DMS53 treated with DMSO at 0.1 percent for 48 hours (cell line): ENCODE data around the gene MAD2L2.

ENCODE experiments used
- DNase-seq: peaks from one replicate; lab custom pipeline; 2025; ENCODE audit not compliant: unreplicated experiment; lab: John Stamatoyannopoulos, UW

The MAD2L2 gene

GRCh38 chr1:11681071-11681771, at the start of gene MAD2L2:
MAD2L2 (minus strand) TSS chr1:11681148; CDS start chr1:11680601, 547 bp downstream.
- DNase-seq, result peak; percentile 61

DNA sequence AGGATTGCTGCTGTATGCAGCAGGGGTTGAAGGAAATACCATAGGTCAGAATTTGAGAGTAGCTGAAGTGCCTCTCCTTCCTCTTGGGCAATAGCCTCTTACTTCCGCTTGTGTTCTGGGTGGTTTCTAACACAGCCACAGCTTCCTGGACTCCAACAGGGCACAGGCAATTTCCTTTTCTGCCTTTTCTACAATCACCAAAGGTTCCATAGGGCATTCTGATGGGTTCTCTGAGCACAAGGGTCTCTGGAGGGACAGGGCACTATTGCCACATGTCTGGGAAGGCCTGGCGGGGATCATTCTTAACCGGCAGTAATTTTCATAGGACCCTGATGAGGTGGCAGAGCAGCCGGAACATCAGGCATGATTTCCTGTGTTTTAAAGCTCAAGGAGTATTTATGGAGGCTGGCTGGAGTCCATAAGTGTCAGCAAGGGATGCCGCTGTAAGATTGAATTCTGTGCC, 49.5 kb upstream of the MAD2L2 start:
- DNase-seq, result no peak

GRCh38 chr1:11729498-11730428, 48.8 kb upstream of the MAD2L2 start:
- no peak for DNase-seq

GRCh38 chr1:11729155-11729497, 48.2 kb upstream of the MAD2L2 start:
- no peak for DNase-seq

DNA sequence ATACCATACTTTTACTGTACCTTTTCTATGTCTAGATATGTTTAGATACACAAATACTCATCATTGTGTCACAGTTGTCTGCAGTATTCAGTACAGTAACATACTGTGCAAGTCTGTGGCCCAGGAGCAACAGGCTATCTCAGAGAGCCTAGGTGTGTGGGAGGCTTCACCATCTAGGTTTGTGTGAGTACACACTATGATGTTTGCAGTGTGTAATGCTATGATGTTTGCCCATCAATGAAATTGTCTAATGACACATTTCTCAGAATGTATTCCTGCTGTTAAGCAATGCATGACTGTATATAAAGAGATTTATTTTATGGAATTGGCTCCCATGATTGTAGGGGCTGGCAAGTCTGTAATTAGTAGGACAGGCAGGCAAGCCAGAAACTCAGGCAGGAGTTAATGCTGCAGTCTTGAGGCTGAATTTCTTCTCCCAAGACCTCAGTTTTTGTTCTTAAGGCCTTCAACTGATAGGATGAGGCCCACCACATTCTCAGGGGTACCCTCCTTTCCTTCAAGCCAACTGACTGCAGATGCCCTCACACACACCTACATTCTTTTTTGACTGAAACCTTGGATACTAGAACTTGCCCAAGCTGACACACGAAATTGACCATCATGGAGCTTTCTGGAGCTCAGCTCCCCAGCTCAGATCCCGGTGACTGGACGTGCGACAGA, 47.3 kb upstream of the MAD2L2 start:
- DNase-seq, result no peak

GRCh38 chr1:11727119-11727518, 46.2 kb upstream of the MAD2L2 start:
- DNase-seq, result no peak

GRCh38 chr1:11725616-11726015, 44.7 kb upstream of the MAD2L2 start:
- DNase-seq, result no peak

- DNase-seq, result no peak
These were observed 41.6 kb upstream of the MAD2L2 start for GRCh38 chr1:11722538-11722937.

- DNase-seq, result no peak
These were observed 40.4 kb upstream of the MAD2L2 start for GRCh38 chr1:11721311-11721710.

DNA sequence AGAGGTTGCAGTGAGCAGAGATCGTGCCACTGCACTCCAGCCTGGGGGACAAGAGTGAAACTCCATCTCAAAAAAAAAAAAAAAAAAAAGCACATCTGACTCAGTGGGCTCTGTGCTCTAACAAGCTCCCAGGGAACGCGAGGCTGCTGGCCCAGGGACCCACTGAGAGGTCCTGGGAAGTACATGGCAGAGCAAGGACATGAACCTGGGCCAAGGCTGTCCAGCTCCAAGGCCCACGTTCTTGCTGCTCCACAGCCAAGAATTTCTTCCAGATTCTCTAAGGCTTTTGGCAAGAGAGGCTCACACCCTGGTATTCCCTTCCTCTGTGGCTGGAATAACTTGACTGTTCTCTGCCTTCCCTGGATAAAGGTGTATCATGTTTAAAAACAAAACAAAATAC, 39.6 kb upstream of the MAD2L2 start:
- DNase-seq, result no peak

GRCh38 chr1:11720033-11720376, 39.1 kb upstream of the MAD2L2 start:
- DNase-seq, result no peak

- DNase-seq, result peak; percentile 70
These were observed 38.5 kb upstream of the MAD2L2 start for GRCh38 chr1:11719313-11720032.

GRCh38 chr1:11714831-11715575, 34.1 kb upstream of the MAD2L2 start:
- no peak for DNase-seq

DNA sequence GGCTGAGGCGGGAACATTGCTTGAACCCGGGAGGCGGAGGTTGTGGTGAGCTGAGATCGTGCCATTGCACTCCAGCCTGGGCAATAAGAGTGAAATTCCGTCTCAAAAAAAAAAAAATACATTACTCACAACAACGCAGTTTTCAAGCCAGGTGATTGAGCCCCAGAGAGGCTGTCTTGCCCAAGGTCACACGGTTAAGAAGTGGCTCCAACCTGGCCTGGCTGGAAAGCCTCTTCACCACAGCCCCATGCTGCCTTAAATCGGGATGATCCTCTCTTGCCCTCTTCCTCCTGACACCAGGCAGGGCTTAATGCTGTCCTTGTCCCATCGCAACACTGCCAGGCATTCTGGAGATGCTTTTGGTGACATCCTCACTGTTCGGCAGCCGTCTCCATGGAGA, 32.1 kb upstream of the MAD2L2 start:
- no peak for DNase-seq

DNA sequence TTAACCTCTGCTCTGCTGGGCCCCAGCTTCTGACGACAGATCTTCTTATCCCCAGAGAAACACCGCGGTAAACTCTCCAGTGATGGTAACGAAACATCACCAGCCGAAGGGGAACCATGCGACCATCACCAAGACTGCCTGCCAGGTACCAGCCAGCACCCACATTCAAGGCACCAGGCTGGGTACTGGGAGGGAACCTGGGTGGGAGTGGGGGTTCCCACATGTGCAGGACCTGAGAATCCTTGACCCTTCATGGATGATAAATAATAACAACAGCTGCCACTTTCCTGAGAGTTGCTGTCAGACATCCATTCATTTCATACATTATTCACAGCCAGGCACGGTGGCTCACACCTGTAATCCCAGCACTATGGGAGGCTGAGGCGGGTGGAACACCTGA, 31.3 kb upstream of the MAD2L2 start:
- DNase-seq, result no peak

DNA sequence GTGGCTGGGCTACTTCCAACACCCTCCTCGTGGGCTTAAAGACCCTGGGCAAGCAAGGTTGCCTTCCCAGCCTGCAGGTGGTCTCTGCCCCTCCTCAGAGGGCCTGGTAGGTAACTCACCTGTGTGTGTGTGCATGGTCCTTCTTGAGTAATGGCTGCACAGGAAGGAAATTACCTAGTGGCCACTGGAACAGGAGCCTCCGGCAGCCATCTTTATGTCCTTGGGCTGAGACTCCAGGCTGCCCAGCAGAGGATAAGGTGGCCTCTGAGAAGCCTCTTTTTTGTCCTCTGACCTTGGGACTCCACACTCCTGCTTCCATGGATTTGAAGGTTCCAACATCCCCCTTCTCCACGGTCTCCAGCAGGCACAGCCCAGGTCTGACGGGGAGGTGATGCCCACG, 30.5 kb upstream of the MAD2L2 start:
- no peak for DNase-seq

GRCh38 chr1:11708554-11709350, 27.8 kb upstream of the MAD2L2 start:
- DNase-seq, result no peak

- peak; percentile 28 for DNase-seq
These were observed 26.8 kb upstream of the MAD2L2 start for GRCh38 chr1:11707621-11708276.

DNA sequence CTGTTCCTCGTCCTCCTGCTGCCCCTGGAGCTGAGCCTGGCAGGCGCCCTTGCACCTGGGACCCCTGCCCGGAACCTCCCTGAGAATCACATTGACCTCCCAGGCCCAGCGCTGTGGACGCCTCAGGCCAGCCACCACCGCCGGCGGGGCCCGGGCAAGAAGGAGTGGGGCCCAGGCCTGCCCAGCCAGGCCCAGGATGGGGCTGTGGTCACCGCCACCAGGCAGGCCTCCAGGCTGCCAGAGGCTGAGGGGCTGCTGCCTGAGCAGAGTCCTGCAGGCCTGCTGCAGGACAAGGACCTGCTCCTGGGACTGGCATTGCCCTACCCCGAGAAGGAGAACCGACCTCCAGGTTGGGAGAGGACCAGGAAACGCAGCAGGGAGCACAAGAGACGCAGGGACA, 25.3 kb upstream of the MAD2L2 start:
- DNase-seq, result no peak
